Germinal center (tissue), 1 donor: Measurements from ENCODE around the gene PCDHB11.
"Not testable (repeated sequence)": the region's sequence is repeated elsewhere in the genome, so short reads cannot be mapped to it uniquely, and the experiment has no call there.

Source experiments
- DNase-seq: peaks from one replicate; pipeline ENCODE4 v3.0.0; 2012; ENCODE audit warnings: mixed read lengths, low spot score

PCDHB11 gene

GRCh38 chr5:141241496-141241895, 42.1 kb downstream of the PCDHB11 start:
- no peak for DNase-seq

GRCh38 chr5:141245250-141245717, 45.9 kb downstream of the PCDHB11 start, which contains the start of gene PCDHB15:
Gene PCDHB15 (plus strand): TSS chr5:141245395. CDS start chr5:141245579, 184 bp downstream.
- DNase-seq: peak; percentile 7

GRCh38 chr5:141246971-141247370, 47.5 kb downstream of the PCDHB11 start:
- DNase-seq: not testable (repeated sequence)

GRCh38 chr5:141247434-141247833, 48.0 kb downstream of the PCDHB11 start:
- not testable (repeated sequence) for DNase-seq

DNA sequence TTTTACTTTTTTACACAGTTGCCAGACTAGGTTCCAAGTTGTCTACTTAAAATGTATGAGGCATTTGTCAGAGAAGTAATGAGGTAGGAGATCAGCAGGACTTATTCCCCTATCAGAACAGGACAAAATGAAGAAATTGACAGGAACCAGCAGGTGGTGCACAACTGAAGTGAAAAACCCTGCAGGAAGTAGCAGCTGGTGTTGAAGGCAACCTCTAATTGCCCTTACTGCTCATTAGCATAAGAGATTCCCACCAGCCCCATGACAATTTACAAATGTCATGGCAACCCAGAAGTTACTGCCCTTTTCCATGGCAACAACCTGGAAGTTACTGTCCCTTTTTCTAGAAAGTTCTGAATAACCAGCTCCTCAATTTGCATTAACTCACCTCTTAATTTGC, 51.1 kb downstream of the PCDHB11 start:
- no peak for DNase-seq
